ENCODE results near the gene MAGEA4. TPM values are rescaled to one million over a fixed set of nuclear protein-coding genes. Genes with fewer than 3 reads are reported as not detected.
"Not testable (repeated sequence)": the region's sequence is repeated elsewhere in the genome, so short reads cannot be mapped to it uniquely, and the experiment has no call there.

The MAGEA4 gene
- total RNA-seq, 2 experiments from 2014 or later, result not detected

GRCh38 chrX:151904989-151905388, 7.7 kb upstream of the MAGEA4 start:
- Mint-ChIP-seq H3K27me3 (no peaks in the 10 kb centered on the region), H3K27ac (no peak overlapping the region), H3K4me3 (no peak overlapping the region), H3K4me1 (no peaks in the 10 kb centered on the region), H3K9me3 (ENCODE audit: low read depth) (no peaks in the 10 kb centered on the region), H3K36me3 (no peaks in the 10 kb centered on the region)
- no peak for ATAC-seq
- CTCF ChIA-PET, result no interaction called here
- no peak for DNase-seq

GRCh38 chrX:151912221-151912620, 468 bp upstream of the MAGEA4 start:
- ATAC-seq (no peak), DNase-seq (no peak)
- H3K27me3 Mint-ChIP-seq, result no peaks in the 10 kb centered on the region
- no peaks in the 10 kb centered on the region for H3K36me3 Mint-ChIP-seq
- no peak overlapping the region for H3K4me3 Mint-ChIP-seq
- CTCF ChIA-PET, result no interaction called here
- no peaks in the 10 kb centered on the region for H3K4me1 Mint-ChIP-seq
- no peak overlapping the region for H3K27ac Mint-ChIP-seq
- H3K9me3 Mint-ChIP-seq (ENCODE audit: low read depth), result no peaks in the 10 kb centered on the region

- H3K9me3 Mint-ChIP-seq (ENCODE audit: low read depth); CTCF ChIA-PET; H3K36me3 Mint-ChIP-seq: not testable (repeated sequence)
Observed at GRCh38 chrX:151918736-151919135, 6.0 kb downstream of the MAGEA4 start.

GRCh38 chrX:151919610-151920009, 6.9 kb downstream of the MAGEA4 start:
- Mint-ChIP-seq H3K9me3 (ENCODE audit: low read depth) (no peaks in the 10 kb centered on the region), H3K36me3 (no peaks in the 10 kb centered on the region), H3K27ac (no peak overlapping the region), H3K4me3 (no peak overlapping the region), H3K27me3 (no peaks in the 10 kb centered on the region), H3K4me1 (no peaks in the 10 kb centered on the region)
- no peak for DNase-seq
- CTCF ChIA-PET, result no interaction called here
- ATAC-seq, result no peak

More at GRCh38 chrX:151918736-151919135, 6.0 kb downstream of the MAGEA4 start:
- not testable (repeated sequence) for ATAC-seq, DNase-seq, H3K27ac Mint-ChIP-seq, H3K4me3 Mint-ChIP-seq, H3K27me3 Mint-ChIP-seq, H3K4me1 Mint-ChIP-seq

- CTCF ChIA-PET, result no interaction called here
- ATAC-seq (no peak), DNase-seq (no peak)
- Mint-ChIP-seq H3K9me3 (ENCODE audit: low read depth) (no peaks in the 10 kb centered on the region), H3K27me3 (no peaks in the 10 kb centered on the region), H3K36me3 (no peaks in the 10 kb centered on the region), H3K4me3 (no peak overlapping the region), H3K4me1 (no peaks in the 10 kb centered on the region), H3K27ac (no peak overlapping the region)
Observed at GRCh38 chrX:151920101-151920500, 7.4 kb downstream of the MAGEA4 start.

- H3K9me3 Mint-ChIP-seq (ENCODE audit: low read depth), result no peaks in the 10 kb centered on the region
- no peak overlapping the region for H3K27ac Mint-ChIP-seq
- CTCF ChIA-PET, result no interaction called here
- no peaks in the 10 kb centered on the region for H3K27me3 Mint-ChIP-seq
- DNase-seq (no peak), ATAC-seq (no peak)
- H3K4me1 Mint-ChIP-seq, result no peaks in the 10 kb centered on the region
- H3K36me3 Mint-ChIP-seq, result no peaks in the 10 kb centered on the region
- no peak overlapping the region for H3K4me3 Mint-ChIP-seq
Observed at GRCh38 chrX:151920530-151920929, 7.8 kb downstream of the MAGEA4 start.

GRCh38 chrX:151921292-151921691, 8.6 kb downstream of the MAGEA4 start:
- H3K4me3 Mint-ChIP-seq, result no peak overlapping the region
- no peaks in the 10 kb centered on the region for H3K36me3 Mint-ChIP-seq
- no peak for DNase-seq
- ATAC-seq, result no peak
- CTCF ChIA-PET, result no interaction called here
- no peaks in the 10 kb centered on the region for H3K27me3 Mint-ChIP-seq
- H3K4me1 Mint-ChIP-seq, result no peaks in the 10 kb centered on the region
- no peaks in the 10 kb centered on the region for H3K9me3 Mint-ChIP-seq (ENCODE audit: low read depth)
- no peak overlapping the region for H3K27ac Mint-ChIP-seq

GRCh38 chrX:151921866-151922265, 9.2 kb downstream of the MAGEA4 start:
- Mint-ChIP-seq H3K36me3 (no peaks in the 10 kb centered on the region), H3K27ac (no peak overlapping the region), H3K4me1 (no peaks in the 10 kb centered on the region), H3K9me3 (ENCODE audit: low read depth) (no peaks in the 10 kb centered on the region), H3K27me3 (no peaks in the 10 kb centered on the region), H3K4me3 (no peak overlapping the region)
- DNase-seq (no peak), ATAC-seq (no peak)
- CTCF ChIA-PET, result no interaction called here

GRCh38 chrX:151922692-151923091, 10.0 kb downstream of the MAGEA4 start:
- H3K27me3 Mint-ChIP-seq, result no peaks in the 10 kb centered on the region
- no peak overlapping the region for H3K27ac Mint-ChIP-seq
- no peaks in the 10 kb centered on the region for H3K36me3 Mint-ChIP-seq
- H3K4me1 Mint-ChIP-seq, result no peaks in the 10 kb centered on the region
- ATAC-seq, result no peak
- DNase-seq, result no peak
- no peak overlapping the region for H3K4me3 Mint-ChIP-seq
- CTCF ChIA-PET, result no interaction called here
- no peaks in the 10 kb centered on the region for H3K9me3 Mint-ChIP-seq (ENCODE audit: low read depth)

GRCh38 chrX:151923648-151924047, 11.0 kb downstream of the MAGEA4 start:
- Mint-ChIP-seq H3K27ac (no peak overlapping the region), H3K9me3 (ENCODE audit: low read depth) (no peaks in the 10 kb centered on the region), H3K36me3 (no peaks in the 10 kb centered on the region), H3K4me3 (no peak overlapping the region), H3K4me1 (no peaks in the 10 kb centered on the region), H3K27me3 (no peaks in the 10 kb centered on the region)
- DNase-seq, result no peak
- CTCF ChIA-PET, result no interaction called here
- no peak for ATAC-seq

GRCh38 chrX:151929126-151929525, 16.4 kb downstream of the MAGEA4 start:
- Mint-ChIP-seq H3K4me3 (no peak overlapping the region), H3K4me1 (no peaks in the 10 kb centered on the region), H3K27me3 (no peaks in the 10 kb centered on the region), H3K27ac (no peak overlapping the region), H3K9me3 (ENCODE audit: low read depth) (no peaks in the 10 kb centered on the region), H3K36me3 (no peaks in the 10 kb centered on the region)
- ATAC-seq (no peak), DNase-seq (no peak)
- CTCF ChIA-PET, result no interaction called here

- H3K4me3 Mint-ChIP-seq, result no peak overlapping the region
- H3K27me3 Mint-ChIP-seq, result no peaks in the 10 kb centered on the region
- CTCF ChIA-PET, result no interaction called here
- H3K4me1 Mint-ChIP-seq, result no peaks in the 10 kb centered on the region
- no peaks in the 10 kb centered on the region for H3K36me3 Mint-ChIP-seq
- ATAC-seq, result no peak
- H3K27ac Mint-ChIP-seq, result no peak overlapping the region
- DNase-seq, result no peak
- H3K9me3 Mint-ChIP-seq (ENCODE audit: low read depth), result no peaks in the 10 kb centered on the region
Observed at GRCh38 chrX:151935358-151935757, 22.7 kb downstream of the MAGEA4 start.

GRCh38 chrX:151938172-151938571, 25.5 kb downstream of the MAGEA4 start:
- H3K4me3 Mint-ChIP-seq, result no peak overlapping the region
- CTCF ChIA-PET, result no interaction called here
- no peaks in the 10 kb centered on the region for H3K27me3 Mint-ChIP-seq
- no peak for DNase-seq
- no peaks in the 10 kb centered on the region for H3K9me3 Mint-ChIP-seq (ENCODE audit: low read depth)
- no peak for ATAC-seq
- no peaks in the 10 kb centered on the region for H3K4me1 Mint-ChIP-seq
- no peaks in the 10 kb centered on the region for H3K36me3 Mint-ChIP-seq
- H3K27ac Mint-ChIP-seq, result no peak overlapping the region

- CTCF ChIA-PET, result no interaction called here
- H3K36me3 Mint-ChIP-seq, result no peaks in the 10 kb centered on the region
- no peaks in the 10 kb centered on the region for H3K9me3 Mint-ChIP-seq (ENCODE audit: low read depth)
- no peaks in the 10 kb centered on the region for H3K4me1 Mint-ChIP-seq
- ATAC-seq, result no peak
- no peak overlapping the region for H3K4me3 Mint-ChIP-seq
- H3K27ac Mint-ChIP-seq, result no peak overlapping the region
- H3K27me3 Mint-ChIP-seq, result no peaks in the 10 kb centered on the region
- no peak for DNase-seq
Observed at GRCh38 chrX:151954730-151955129, 42.0 kb downstream of the MAGEA4 start.

GRCh38 chrX:151958101-151958500, 45.4 kb downstream of the MAGEA4 start:
- no peaks in the 10 kb centered on the region for H3K9me3 Mint-ChIP-seq (ENCODE audit: low read depth)
- no peaks in the 10 kb centered on the region for H3K36me3 Mint-ChIP-seq
- DNase-seq (no peak), ATAC-seq (no peak)
- no peaks in the 10 kb centered on the region for H3K27me3 Mint-ChIP-seq
- no peaks in the 10 kb centered on the region for H3K4me1 Mint-ChIP-seq
- no peak overlapping the region for H3K4me3 Mint-ChIP-seq
- no peak overlapping the region for H3K27ac Mint-ChIP-seq
- CTCF ChIA-PET, result no interaction called here
